HG03060 (cell line): ENCODE measurements around the gene EDIL3.
"Not testable (repeated sequence)": the region's sequence is repeated elsewhere in the genome, so short reads cannot be mapped to it uniquely, and the experiment has no call there.

Experiments used
- ATAC-seq: cut with Tn5 transposase; IDR thresholded peaks from one replicate; pipeline ENCODE4 v1.9.1; 2021; ENCODE audit warnings: low read depth, moderate number of reproducible peaks; ENCODE audit not compliant: unreplicated experiment

The EDIL3 gene

DNA sequence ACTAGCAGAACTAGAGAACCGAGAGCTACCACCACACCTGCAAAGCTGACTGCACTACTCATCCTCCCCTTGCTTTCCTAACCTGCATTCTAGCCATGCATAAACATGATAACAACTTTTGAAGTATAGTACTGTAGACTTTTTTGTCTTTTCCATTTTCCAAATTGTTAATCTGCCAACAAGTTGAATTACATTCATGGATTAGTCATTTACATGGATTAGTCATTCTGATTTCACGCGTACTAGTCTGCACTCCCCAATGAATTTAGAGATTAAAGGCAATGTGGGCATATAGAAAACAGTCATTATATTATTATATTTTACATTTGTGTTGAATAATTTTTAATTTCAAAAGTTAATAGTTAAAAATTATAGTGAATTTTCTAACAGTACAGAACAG lies 81.4 kb downstream of the EDIL3 start:
- ATAC-seq, result no peak

GRCh38 chr5:84301535-84301934 lies 83.1 kb downstream of the EDIL3 start:
- no peak for ATAC-seq

- no peak for ATAC-seq
Measured at GRCh38 chr5:84299959-84300358, 84.7 kb downstream of the EDIL3 start.

DNA sequence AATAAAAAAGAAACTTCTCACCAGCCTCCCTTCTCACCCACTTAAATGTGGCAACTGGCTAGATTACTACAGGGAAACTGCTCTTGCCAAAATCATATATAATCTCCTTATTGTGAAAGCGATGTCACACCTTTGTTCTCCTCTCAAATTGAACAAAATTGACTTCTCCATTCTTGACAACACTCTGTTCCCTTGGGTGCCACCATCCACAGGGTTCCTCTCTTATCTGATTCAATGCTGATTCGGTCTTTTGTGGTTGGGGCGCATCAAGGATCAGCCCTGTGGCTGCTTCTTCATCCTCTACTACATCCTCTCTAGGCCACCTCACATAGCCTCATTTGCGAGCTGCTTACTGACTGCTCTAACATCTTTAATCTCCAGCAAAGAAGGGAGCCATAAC lies 86.1 kb downstream of the EDIL3 start:
- no peak for ATAC-seq

- ATAC-seq, result not testable (repeated sequence)
Measured at GRCh38 chr5:84297641-84298040, 87.0 kb downstream of the EDIL3 start.

DNA sequence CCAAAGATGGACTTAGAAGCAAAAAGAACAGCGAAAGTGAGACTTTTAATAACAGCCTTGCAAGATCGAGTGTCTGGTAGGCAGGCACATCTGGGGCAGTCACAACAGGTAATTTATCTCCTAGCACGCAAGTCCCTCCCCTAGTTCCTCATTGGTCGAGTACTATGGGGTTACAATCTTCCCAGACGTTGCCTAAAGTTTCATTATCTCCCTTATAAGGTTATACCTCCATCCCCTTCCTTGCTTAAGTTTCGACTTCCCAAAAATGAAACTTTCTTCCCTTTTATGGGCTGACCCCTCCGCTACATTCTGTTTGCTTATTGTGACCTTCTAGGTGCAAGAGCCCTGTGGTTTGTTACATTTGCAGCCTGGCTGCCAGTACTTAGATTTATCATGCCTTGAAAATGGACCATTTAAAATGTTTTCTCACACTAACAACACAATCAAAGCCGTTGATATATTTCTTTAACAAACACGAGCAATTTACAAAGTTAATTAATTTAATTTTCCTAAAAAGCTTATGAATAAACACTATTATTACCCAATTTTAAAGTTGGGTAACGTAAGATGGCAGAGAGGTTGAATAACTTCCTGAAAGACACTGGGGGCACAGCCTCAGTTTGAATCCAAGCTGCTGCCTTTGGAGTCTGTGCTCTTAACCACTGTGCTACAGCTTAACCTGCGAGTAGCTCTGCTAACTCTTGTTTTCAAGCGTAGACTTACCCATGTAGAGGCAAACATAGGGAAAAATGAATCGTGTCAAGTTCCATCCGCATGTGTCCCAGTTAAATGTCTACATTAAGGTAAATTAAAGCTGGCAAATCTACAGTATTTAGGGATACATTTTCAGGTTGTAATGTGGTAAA lies 91.7 kb downstream of the EDIL3 start:
- ATAC-seq, result no peak

GRCh38 chr5:84292000-84292642 lies 92.6 kb downstream of the EDIL3 start:
- ATAC-seq, result no peak

DNA sequence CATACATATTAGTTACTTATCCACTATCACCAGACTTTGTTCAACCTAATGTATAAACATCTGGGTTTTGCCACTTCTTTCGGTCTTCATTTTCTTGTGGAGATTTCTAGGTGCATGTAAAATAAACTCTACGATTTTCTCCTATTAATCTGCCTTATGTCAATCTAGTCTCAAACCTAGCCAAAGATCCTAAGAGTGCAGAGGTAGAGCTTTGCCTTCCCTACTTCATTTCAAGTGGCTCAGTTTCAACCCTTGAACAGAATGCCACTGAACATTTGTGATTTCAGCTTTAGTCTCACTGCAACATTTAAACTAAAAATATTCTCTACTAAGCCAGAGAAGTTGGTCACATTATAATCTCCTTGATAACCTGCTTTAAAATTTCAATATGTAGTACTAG lies 94.0 kb downstream of the EDIL3 start:
- ATAC-seq, result no peak

- ATAC-seq, result no peak
Measured at GRCh38 chr5:84290161-84290560, 94.5 kb downstream of the EDIL3 start.

DNA sequence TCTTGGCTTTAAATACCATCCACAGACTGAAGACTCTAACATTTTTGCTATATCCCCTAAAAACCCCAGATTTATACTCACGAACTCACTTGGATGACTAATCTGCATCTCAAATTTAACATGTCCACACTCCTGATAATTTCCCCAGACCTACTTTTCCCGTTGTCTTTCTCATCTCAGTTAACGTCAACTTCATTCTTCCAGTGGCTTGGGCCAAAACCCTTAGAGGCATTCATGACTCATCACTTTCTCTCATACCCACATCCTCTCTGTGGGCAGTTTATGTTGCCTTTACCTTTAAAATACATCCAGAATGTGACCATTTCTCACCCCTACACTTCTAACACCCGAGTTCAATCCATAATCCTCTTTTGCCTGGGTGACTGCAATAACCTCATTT lies 96.7 kb downstream of the EDIL3 start:
- ATAC-seq, result peak; percentile 92

GRCh38 chr5:84286662-84287061 lies 98.0 kb downstream of the EDIL3 start:
- ATAC-seq, result no peak

DNA sequence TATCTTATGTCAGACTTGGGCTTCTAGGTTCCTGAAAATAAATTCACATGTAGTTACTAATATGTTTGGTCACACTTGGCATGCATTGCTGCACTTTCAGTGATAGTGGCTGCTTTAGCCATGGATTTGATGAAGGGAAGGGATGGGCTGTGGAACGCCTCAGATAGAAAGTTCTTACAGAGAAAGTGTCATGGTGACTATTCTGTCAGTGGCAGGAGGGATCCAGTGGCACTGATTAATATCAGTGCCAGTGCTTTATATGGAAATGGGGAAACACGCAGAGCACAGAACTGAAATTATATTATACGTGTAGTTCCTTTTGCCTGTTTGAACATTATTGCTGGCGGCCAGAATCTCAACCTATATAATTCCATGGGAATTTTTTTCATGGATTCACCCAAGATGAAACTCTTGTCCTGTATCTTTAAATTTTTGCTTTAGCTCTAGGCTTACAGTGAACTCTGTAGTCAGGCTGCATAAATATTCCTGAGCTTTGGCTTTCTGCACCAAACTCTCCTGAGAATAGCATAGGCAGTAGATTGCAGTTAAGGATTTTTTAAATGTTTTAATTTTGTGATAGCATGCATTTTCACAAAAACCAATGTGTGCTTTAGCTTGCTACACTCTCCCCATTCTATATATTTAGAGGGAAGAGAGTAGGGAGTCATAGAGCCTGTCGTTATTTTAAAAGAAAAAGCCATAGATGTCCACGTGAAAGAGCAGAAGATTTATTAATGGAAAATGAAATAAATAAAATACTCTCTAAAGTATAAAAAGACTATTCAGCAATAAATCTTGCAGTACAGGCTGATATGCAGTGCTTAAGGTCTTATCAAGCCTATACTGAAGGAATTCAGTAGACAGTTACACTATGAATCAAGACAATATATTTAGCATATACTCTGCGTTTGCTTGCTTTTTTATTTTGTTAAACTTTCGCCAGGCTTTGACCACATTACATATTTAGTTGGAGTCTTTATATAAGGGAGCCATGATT lies 98.7 kb downstream of the EDIL3 start:
- no peak for ATAC-seq

GRCh38 chr5:84281383-84281782 lies 103.3 kb downstream of the EDIL3 start:
- no peak for ATAC-seq

DNA sequence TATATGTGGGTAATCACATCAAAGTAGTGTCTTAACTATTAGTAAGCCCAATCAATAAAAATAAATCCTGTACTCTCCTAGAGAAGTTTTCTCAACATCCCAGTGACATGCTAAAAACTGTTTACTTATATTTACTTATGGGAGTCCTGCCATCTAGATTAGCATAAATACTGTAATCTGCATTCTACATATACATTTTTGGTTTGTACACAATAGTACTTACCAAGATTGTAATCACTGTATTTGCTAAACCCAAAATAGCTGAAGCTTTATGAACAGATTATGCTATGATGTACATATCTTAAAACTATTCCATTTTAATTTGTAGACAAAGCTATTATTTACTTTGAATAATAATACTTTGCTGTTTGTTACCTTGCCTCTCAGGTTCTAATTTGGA lies 105.4 kb downstream of the EDIL3 start:
- ATAC-seq, result no peak

GRCh38 chr5:84275609-84276008 lies 109.1 kb downstream of the EDIL3 start:
- ATAC-seq, result no peak

DNA sequence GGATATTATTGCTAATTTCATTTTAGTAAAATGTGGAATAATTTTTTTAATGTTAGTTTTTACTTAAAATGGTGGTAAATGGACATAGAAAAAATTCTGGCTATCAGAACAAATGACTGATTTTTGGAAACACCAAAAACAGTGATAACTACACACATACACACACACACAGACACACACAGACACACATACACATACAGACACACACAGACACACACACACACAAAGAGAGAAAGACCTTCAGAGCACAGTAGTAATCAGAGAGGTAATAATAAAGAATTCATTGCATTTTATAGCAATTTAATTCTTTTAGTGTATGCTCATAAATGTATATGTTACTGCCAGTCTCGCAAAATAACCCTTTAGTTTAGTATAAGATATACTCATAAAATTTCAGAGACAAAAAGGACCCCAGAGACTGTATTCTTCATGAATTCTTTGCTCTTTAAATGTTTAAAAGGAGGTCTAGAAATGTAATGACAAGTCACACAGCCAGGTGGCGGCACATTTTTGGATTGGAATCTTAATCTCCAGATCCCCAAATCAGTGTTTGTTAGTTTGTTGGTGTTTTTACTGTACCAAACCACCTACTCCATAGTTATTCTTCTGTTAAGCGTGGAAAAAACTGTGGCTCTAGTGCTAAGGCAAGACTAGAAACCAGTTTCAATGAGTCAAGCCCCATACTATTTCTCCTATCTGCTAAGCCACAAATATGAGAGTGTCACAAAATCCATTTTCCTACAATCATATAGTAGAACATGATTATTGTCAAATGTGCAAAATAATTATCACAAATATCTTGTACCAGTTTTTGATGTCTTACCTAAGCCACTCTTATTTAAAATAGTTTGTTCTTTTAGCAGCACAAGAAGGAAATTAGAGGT lies 109.9 kb downstream of the EDIL3 start:
- no peak for ATAC-seq

- ATAC-seq, result no peak
Measured at GRCh38 chr5:84273517-84273883, 111.2 kb downstream of the EDIL3 start.

GRCh38 chr5:84272771-84273516 lies 111.7 kb downstream of the EDIL3 start:
- ATAC-seq, result no peak
